KMS-11 (cell line): ENCODE measurements around the gene CDK1.

Experiments used
- H2AFZ ChIP-seq: fragments of 200-600 bp; sonication (generic); 2 replicates; pipeline ENCODE4 v1.6.1; 2016; ENCODE audit warnings: antibody characterized with exemption, mixed run types, low read depth
- H3K27ac ChIP-seq: fragments of 200-600 bp; sonication (generic); 2 replicates; pipeline ENCODE4 v1.6.1; 2016; ENCODE audit warnings: mild to moderate bottlenecking, mixed run types
- H3K27me3 ChIP-seq: fragments of 200-600 bp; sonication (generic); 2 replicates; pipeline ENCODE4 v1.6.1; 2017; ENCODE audit warnings: mild to moderate bottlenecking, low read depth, mixed run types, moderate library complexity; ENCODE audit not compliant: insufficient read depth
- H3K36me3 ChIP-seq: fragments of 200-600 bp; sonication (generic); 2 replicates; pipeline ENCODE4 v1.6.1; 2017; ENCODE audit warnings: mild to moderate bottlenecking, mixed run types; ENCODE audit not compliant: insufficient read depth
- H3K4me1 ChIP-seq: fragments of 200-600 bp; sonication (generic); 2 replicates; pipeline ENCODE4 v1.6.1; 2016; ENCODE audit warnings: mild to moderate bottlenecking, low read depth, mixed run types; ENCODE audit not compliant: poor library complexity, severe bottlenecking
- H3K4me2 ChIP-seq: fragments of 200-600 bp; sonication (generic); 2 replicates; pipeline ENCODE4 v1.7.0; 2016; ENCODE audit warnings: mild to moderate bottlenecking, mixed run types
- H3K4me3 ChIP-seq: fragments of 200-600 bp; sonication (generic); IDR thresholded peaks from 2 replicates; pipeline ENCODE4 v1.6.1; 2017; ENCODE audit warnings: low read depth, low read length, mixed read lengths; ENCODE audit not compliant: insufficient read depth
- H3K79me2 ChIP-seq: fragments of 200-600 bp; sonication (generic); 2 replicates; pipeline ENCODE4 v1.6.1; 2016; ENCODE audit warnings: low read depth, mixed run types; ENCODE audit not compliant: insufficient read depth
- H3K9ac ChIP-seq: fragments of 200-600 bp; sonication (generic); 2 replicates; pipeline ENCODE4 v1.6.1; 2016; ENCODE audit warnings: mild to moderate bottlenecking, mixed run types
- H4K20me1 ChIP-seq: fragments of 200-600 bp; sonication (generic); 2 replicates; pipeline ENCODE4 v1.6.1; 2016; ENCODE audit warnings: mild to moderate bottlenecking, mixed run types; ENCODE audit not compliant: insufficient read depth
- TF ChIP-seq, protein P1 (sequence below): fragments of 200-600 bp; sonication (generic); conservative IDR thresholded peaks from 2 replicates; pipeline ENCODE4 v1.6.1; 2017; ENCODE audit warnings: low read depth, mild to moderate bottlenecking, antibody characterized with exemption, low read length, moderate library complexity, mixed read lengths

The CDK1 gene

GRCh38 chr10:60809157-60809556, 30.9 kb downstream of the CDK1 start:
- H3K36me3 ChIP-seq = no peaks in the 10 kb centered on the region
- H3K79me2 ChIP-seq = no peaks in the 10 kb centered on the region
- no peak overlapping the region for H3K4me2 ChIP-seq
- no peaks in the 10 kb centered on the region for H3K4me1 ChIP-seq
- no peak overlapping the region for H3K9ac ChIP-seq
- no peak overlapping the region for H3K4me3 ChIP-seq
- no peak overlapping the region for H3K27ac ChIP-seq
- no peaks in the 10 kb centered on the region for H4K20me1 ChIP-seq
- TF ChIP-seq, protein P1, sequence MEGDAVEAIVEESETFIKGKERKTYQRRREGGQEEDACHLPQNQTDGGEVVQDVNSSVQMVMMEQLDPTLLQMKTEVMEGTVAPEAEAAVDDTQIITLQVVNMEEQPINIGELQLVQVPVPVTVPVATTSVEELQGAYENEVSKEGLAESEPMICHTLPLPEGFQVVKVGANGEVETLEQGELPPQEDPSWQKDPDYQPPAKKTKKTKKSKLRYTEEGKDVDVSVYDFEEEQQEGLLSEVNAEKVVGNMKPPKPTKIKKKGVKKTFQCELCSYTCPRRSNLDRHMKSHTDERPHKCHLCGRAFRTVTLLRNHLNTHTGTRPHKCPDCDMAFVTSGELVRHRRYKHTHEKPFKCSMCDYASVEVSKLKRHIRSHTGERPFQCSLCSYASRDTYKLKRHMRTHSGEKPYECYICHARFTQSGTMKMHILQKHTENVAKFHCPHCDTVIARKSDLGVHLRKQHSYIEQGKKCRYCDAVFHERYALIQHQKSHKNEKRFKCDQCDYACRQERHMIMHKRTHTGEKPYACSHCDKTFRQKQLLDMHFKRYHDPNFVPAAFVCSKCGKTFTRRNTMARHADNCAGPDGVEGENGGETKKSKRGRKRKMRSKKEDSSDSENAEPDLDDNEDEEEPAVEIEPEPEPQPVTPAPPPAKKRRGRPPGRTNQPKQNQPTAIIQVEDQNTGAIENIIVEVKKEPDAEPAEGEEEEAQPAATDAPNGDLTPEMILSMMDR = no peak
- H3K27me3 ChIP-seq = no peaks in the 10 kb centered on the region
- no peak overlapping the region for H2AFZ ChIP-seq

DNA sequence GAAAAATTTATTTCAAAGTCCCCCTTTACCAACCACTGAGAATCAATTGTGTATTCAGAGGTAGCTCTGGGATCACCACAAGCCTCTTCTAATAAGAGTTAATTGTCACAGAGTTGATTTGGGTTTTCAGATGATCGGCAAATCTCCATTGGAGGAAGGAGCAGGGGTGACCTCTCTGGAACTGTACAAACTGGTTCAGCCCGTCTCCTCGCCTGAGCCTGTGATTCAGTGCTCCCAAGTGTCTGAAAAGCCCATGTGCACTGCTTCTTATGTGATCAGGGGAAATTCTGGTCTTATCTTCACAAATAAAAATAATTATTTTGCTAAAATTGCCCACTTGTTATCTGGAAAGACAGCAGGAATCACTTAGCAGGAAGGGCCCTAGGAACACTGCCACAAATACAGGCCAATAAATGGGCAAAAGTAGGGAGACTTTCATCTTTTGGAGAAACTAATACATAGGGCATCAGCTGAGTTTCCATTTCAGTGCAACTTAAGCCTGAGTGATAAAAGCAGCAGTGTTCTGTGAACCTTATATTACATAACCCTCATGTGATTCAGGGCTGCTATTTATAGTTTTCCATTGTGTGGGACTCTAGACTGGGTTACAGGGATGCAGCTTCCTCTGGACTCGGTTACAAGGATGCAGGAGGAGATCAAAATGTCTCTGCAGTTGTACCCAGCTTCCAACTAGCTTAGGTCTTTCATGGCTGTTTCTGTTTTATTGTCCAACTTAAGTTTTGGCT, 32.3 kb downstream of the CDK1 start:
- Histone ChIP-seq H3K4me3 (no peak overlapping the region), H3K27ac (no peak overlapping the region), H3K9ac (no peak overlapping the region), H3K4me1 (no peaks in the 10 kb centered on the region), H3K27me3 (no peaks in the 10 kb centered on the region), H4K20me1 (no peaks in the 10 kb centered on the region), H2AFZ (no peak overlapping the region), H3K36me3 (no peaks in the 10 kb centered on the region), H3K79me2 (no peaks in the 10 kb centered on the region), H3K4me2 (no peak overlapping the region)
- TF ChIP-seq, protein P1 = no peak

GRCh38 chr10:60816628-60817397, 38.5 kb downstream of the CDK1 start:
- H3K27ac ChIP-seq = no peak overlapping the region
- peak overlapping the region; percentile 59 for H3K4me2 ChIP-seq
- no peaks in the 10 kb centered on the region for H4K20me1 ChIP-seq
- no peaks in the 10 kb centered on the region for H3K36me3 ChIP-seq
- no peaks in the 10 kb centered on the region for H3K27me3 ChIP-seq
- no peaks in the 10 kb centered on the region for H3K79me2 ChIP-seq
- TF ChIP-seq, protein P1 = peak; percentile 87
- no peak overlapping the region for H3K9ac ChIP-seq
- H3K4me3 ChIP-seq = no peak overlapping the region
- H2AFZ ChIP-seq = 0 out of 2 replicates have a peak overlapping the region, but pooled peaks have one; percentile 16
- H3K4me1 ChIP-seq = peaks cover 46% of the 10 kb centered on the region

DNA sequence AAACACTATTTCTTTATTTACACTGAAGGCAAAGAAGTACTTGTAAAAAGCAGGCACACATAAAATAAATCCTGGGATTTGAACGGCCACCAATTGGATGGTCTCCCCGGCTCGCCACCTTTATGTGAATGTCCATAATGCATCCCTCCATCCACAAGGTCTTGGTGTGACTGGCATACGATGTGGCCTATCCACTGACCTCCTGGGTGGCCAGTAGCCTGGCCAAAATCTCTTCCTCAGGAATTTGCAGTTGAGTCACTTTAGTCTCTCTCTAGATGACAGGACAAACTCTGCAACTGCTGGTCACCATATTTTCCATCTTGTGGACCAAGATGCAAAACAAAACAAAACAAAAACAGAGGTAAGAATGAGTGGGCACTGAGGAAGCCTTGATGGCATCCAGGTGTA, 39.1 kb downstream of the CDK1 start:
- Histone ChIP-seq H3K27me3 (no peaks in the 10 kb centered on the region), H3K4me2 (peak overlapping the region; percentile 59), H3K27ac (no peak overlapping the region), H3K9ac (no peak overlapping the region), H3K4me3 (no peak overlapping the region), H3K4me1 (peaks cover 47% of the 10 kb centered on the region), H3K79me2 (no peaks in the 10 kb centered on the region), H2AFZ (0 out of 2 replicates have a peak overlapping the region, but pooled peaks have one; percentile 16), H3K36me3 (no peaks in the 10 kb centered on the region), H4K20me1 (no peaks in the 10 kb centered on the region)
- TF ChIP-seq, protein P1 = no peak
